HG02938 (cell line): ENCODE measurements around the gene APBB2.

Experiments
- ATAC-seq: cut with Tn5 transposase; IDR thresholded peaks from one replicate; pipeline ENCODE4 v1.9.1; 2021; ENCODE audit warnings: mild to moderate bottlenecking, moderate library complexity; ENCODE audit not compliant: unreplicated experiment

The APBB2 gene

GRCh38 chr4:41196633-41197332 is 17.6 kb downstream of the APBB2 start:
- no peak for ATAC-seq

- no peak for ATAC-seq
These were observed 22.2 kb downstream of the APBB2 start for GRCh38 chr4:41192136-41192535.

GRCh38 chr4:41189666-41190065 is 24.7 kb downstream of the APBB2 start:
- no peak for ATAC-seq

GRCh38 chr4:41189076-41189475 is 25.3 kb downstream of the APBB2 start:
- no peak for ATAC-seq

GRCh38 chr4:41185614-41186592 is 28.4 kb downstream of the APBB2 start:
- no peak for ATAC-seq

- ATAC-seq: no peak
These were observed 30.3 kb downstream of the APBB2 start for GRCh38 chr4:41184009-41184408.

GRCh38 chr4:41183021-41183553 is 31.3 kb downstream of the APBB2 start:
- no peak for ATAC-seq

GRCh38 chr4:41181037-41181436 is 33.3 kb downstream of the APBB2 start:
- ATAC-seq: no peak

- no peak for ATAC-seq
These were observed 34.7 kb downstream of the APBB2 start for GRCh38 chr4:41179498-41180195.

GRCh38 chr4:41178372-41179370 is 35.7 kb downstream of the APBB2 start:
- no peak for ATAC-seq

- no peak for ATAC-seq
These were observed 37.3 kb downstream of the APBB2 start for GRCh38 chr4:41177016-41177415.

- ATAC-seq: no peak
These were observed 38.0 kb downstream of the APBB2 start for GRCh38 chr4:41176340-41176739.

GRCh38 chr4:41175794-41176193 is 38.5 kb downstream of the APBB2 start:
- no peak for ATAC-seq

GRCh38 chr4:41174444-41174843 is 39.9 kb downstream of the APBB2 start:
- no peak for ATAC-seq

- ATAC-seq: no peak
These were observed 41.6 kb downstream of the APBB2 start for GRCh38 chr4:41172786-41173185.

- ATAC-seq: no peak
These were observed 45.0 kb downstream of the APBB2 start for GRCh38 chr4:41169256-41169800.

GRCh38 chr4:41167191-41167590 is 47.2 kb downstream of the APBB2 start:
- no peak for ATAC-seq

- no peak for ATAC-seq
These were observed 49.9 kb downstream of the APBB2 start for GRCh38 chr4:41164405-41164804.

GRCh38 chr4:41161355-41161754 is 53.0 kb downstream of the APBB2 start:
- no peak for ATAC-seq

- no peak for ATAC-seq
These were observed 53.5 kb downstream of the APBB2 start for GRCh38 chr4:41160856-41161255.
